ENCODE measurements around the gene TENM4. TPM values are rescaled to one million over a fixed set of nuclear protein-coding genes. Genes with fewer than 3 reads are reported as not detected.

The TENM4 gene
- polyA plus RNA-seq, 1 donor from 2014 or later, result 16.8 TPM

- Histone ChIP-seq H3K9ac (ENCODE audit: low read length) (no peak overlapping the region), H3K9me2 (ENCODE audit: insufficient read depth, low read length) (no peaks in the 10 kb centered on the region), H3K4me3 (ENCODE audit: low read length) (no peak overlapping the region), H3K36me3 (ENCODE audit: insufficient read depth, low read length) (no peaks in the 10 kb centered on the region), H3K27me3 (ENCODE audit: insufficient read depth, low read depth, low read length) (no peaks in the 10 kb centered on the region), H3K27ac (ENCODE audit: low read length) (no peak overlapping the region), H3K79me2 (replicated peaks; ENCODE audit: insufficient read depth, low read length) (no peaks in the 10 kb centered on the region), H4K20me1 (ENCODE audit: insufficient read depth) (no peaks in the 10 kb centered on the region), H3K4me2 (ENCODE audit: low read length) (no peak overlapping the region), H3K9me3 (ENCODE audit: low read length) (no peaks in the 10 kb centered on the region), H2AFZ (ENCODE audit: low read depth, low read length) (no peak overlapping the region), H3F3A (ENCODE audit: insufficient read depth, low read length, poor library complexity, severe bottlenecking) (no peaks in the 10 kb centered on the region)
- TF ChIP-seq SMC3 (conservative IDR thresholded peaks at IDR 0.05; ENCODE audit: poor library complexity) (no peak), REST (IDR thresholded peaks at IDR 0.05; ENCODE audit: borderline replicate concordance) (no peak), EP300 (conservative IDR thresholded peaks at IDR 0.05; ENCODE audit: poor library complexity, severe bottlenecking) (no peak), TAF1 (IDR thresholded peaks at IDR 0.05; ENCODE audit: low read depth) (no peak), RAD21 (conservative IDR thresholded peaks at IDR 0.05) (no peak), POLR2AphosphoS5 (IDR thresholded peaks at IDR 0.05) (no peak), MXI1 (conservative IDR thresholded peaks at IDR 0.05; ENCODE audit: poor library complexity, severe bottlenecking) (no peak), EZH2 (IDR thresholded peaks at IDR 0.05; ENCODE audit: borderline replicate concordance, insufficient read depth, low read length, poor library complexity, severe bottlenecking) (no peak)
- TF ChIP-seq, protein P1, sequence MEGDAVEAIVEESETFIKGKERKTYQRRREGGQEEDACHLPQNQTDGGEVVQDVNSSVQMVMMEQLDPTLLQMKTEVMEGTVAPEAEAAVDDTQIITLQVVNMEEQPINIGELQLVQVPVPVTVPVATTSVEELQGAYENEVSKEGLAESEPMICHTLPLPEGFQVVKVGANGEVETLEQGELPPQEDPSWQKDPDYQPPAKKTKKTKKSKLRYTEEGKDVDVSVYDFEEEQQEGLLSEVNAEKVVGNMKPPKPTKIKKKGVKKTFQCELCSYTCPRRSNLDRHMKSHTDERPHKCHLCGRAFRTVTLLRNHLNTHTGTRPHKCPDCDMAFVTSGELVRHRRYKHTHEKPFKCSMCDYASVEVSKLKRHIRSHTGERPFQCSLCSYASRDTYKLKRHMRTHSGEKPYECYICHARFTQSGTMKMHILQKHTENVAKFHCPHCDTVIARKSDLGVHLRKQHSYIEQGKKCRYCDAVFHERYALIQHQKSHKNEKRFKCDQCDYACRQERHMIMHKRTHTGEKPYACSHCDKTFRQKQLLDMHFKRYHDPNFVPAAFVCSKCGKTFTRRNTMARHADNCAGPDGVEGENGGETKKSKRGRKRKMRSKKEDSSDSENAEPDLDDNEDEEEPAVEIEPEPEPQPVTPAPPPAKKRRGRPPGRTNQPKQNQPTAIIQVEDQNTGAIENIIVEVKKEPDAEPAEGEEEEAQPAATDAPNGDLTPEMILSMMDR (IDR thresholded peaks at IDR 0.05; ENCODE audit: poor library complexity, severe bottlenecking), result no peak
Measured at GRCh38 chr11:78651136-78651775, 789.6 kb downstream of the TENM4 start.

GRCh38 chr11:78649361-78650215, 791.2 kb downstream of the TENM4 start:
- no peak overlapping the region for H3K27ac ChIP-seq (ENCODE audit: low read length)
- no peak overlapping the region for H3K4me3 ChIP-seq (ENCODE audit: low read length)
- no peaks in the 10 kb centered on the region for H3F3A ChIP-seq (ENCODE audit: insufficient read depth, low read length, poor library complexity, severe bottlenecking)
- H3K36me3 ChIP-seq (ENCODE audit: insufficient read depth, low read length), result no peaks in the 10 kb centered on the region
- H3K9me3 ChIP-seq (ENCODE audit: low read length), result no peaks in the 10 kb centered on the region
- TF ChIP-seq RAD21 (conservative IDR thresholded peaks at IDR 0.05) (no peak), POLR2AphosphoS5 (IDR thresholded peaks at IDR 0.05) (no peak), EZH2 (IDR thresholded peaks at IDR 0.05; ENCODE audit: borderline replicate concordance, insufficient read depth, low read length, poor library complexity, severe bottlenecking) (no peak), TAF1 (IDR thresholded peaks at IDR 0.05; ENCODE audit: low read depth) (no peak), MXI1 (conservative IDR thresholded peaks at IDR 0.05; ENCODE audit: poor library complexity, severe bottlenecking) (no peak), SMC3 (conservative IDR thresholded peaks at IDR 0.05; ENCODE audit: poor library complexity) (no peak), EP300 (conservative IDR thresholded peaks at IDR 0.05; ENCODE audit: poor library complexity, severe bottlenecking) (no peak), REST (IDR thresholded peaks at IDR 0.05; ENCODE audit: borderline replicate concordance) (no peak)
- TF ChIP-seq, protein P1 (IDR thresholded peaks at IDR 0.05; ENCODE audit: poor library complexity, severe bottlenecking), result no peak
- no peaks in the 10 kb centered on the region for H3K79me2 ChIP-seq (replicated peaks; ENCODE audit: insufficient read depth, low read length)
- no peak overlapping the region for H3K9ac ChIP-seq (ENCODE audit: low read length)
- H2AFZ ChIP-seq (ENCODE audit: low read depth, low read length), result no peak overlapping the region
- no peak overlapping the region for H3K4me2 ChIP-seq (ENCODE audit: low read length)
- H4K20me1 ChIP-seq (ENCODE audit: insufficient read depth), result no peaks in the 10 kb centered on the region
- H3K9me2 ChIP-seq (ENCODE audit: insufficient read depth, low read length), result no peaks in the 10 kb centered on the region
- no peaks in the 10 kb centered on the region for H3K27me3 ChIP-seq (ENCODE audit: insufficient read depth, low read depth, low read length)
